Activated CD4-positive, alpha-beta T cell treated with anti-CD3 and anti-CD28 coated beads, Interleukin-2, amount 50 U/mL, for 24 hours (primary cell): Measurements from ENCODE around the gene PSMB3.
A peak's percentile ranks its signal among the peaks of the same experiment; 100 is the strongest.
"Not testable (repeated sequence)": the region's sequence is repeated elsewhere in the genome, so short reads cannot be mapped to it uniquely, and the experiment has no call there.

Source experiments
- DNase-seq, 2 donors: peaks; one replicate each; pipeline ENCODE4 v3.0.0-alpha.2; 2020; ENCODE audit warnings: low read depth in 1 of 2, low spot score in 1 of 2

The PSMB3 gene

GRCh38 chr17:38748892-38749222 lies 3.7 kb upstream of the PSMB3 start:
- no peak for DNase-seq

- no peak for DNase-seq
Observed at GRCh38 chr17:38749223-38750043, 3.1 kb upstream of the PSMB3 start.

- no peak for DNase-seq
Observed at GRCh38 chr17:38750044-38750311, 2.6 kb upstream of the PSMB3 start.

GRCh38 chr17:38750312-38751121 lies 2.0 kb upstream of the PSMB3 start:
- DNase-seq, result no peak

- DNase-seq, result no peak
Observed at GRCh38 chr17:38751144-38751807, 1.3 kb upstream of the PSMB3 start.

- DNase-seq, result peak; percentile 78 to 93
Observed at GRCh38 chr17:38751808-38752307, 683 bp upstream of the PSMB3 start.

GRCh38 chr17:38753071-38753506 lies 548 bp downstream of the PSMB3 start:
- DNase-seq, result no peak

GRCh38 chr17:38761612-38762011 lies 9.1 kb downstream of the PSMB3 start:
- DNase-seq, result no peak

- no peak for DNase-seq
Observed at GRCh38 chr17:38762231-38762630, 9.7 kb downstream of the PSMB3 start.

GRCh38 chr17:38766341-38766740 lies 13.8 kb downstream of the PSMB3 start:
- DNase-seq, result no peak

- no peak for DNase-seq
Observed at GRCh38 chr17:38768417-38768816, 15.9 kb downstream of the PSMB3 start.

GRCh38 chr17:38773258-38773657 lies 20.7 kb downstream of the PSMB3 start:
- no peak for DNase-seq

- DNase-seq, result no peak
Observed at GRCh38 chr17:38777641-38778250, 25.2 kb downstream of the PSMB3 start.

- no peak for DNase-seq
Observed at GRCh38 chr17:38779965-38780752, 27.6 kb downstream of the PSMB3 start.

GRCh38 chr17:38783227-38783626 lies 30.7 kb downstream of the PSMB3 start:
- no peak for DNase-seq

GRCh38 chr17:38786372-38786771 lies 33.8 kb downstream of the PSMB3 start:
- no peak for DNase-seq

- not testable (repeated sequence) for DNase-seq
Observed at GRCh38 chr17:38787999-38788398, 35.5 kb downstream of the PSMB3 start.

- no peak for DNase-seq
Observed at GRCh38 chr17:38789185-38789584, 36.6 kb downstream of the PSMB3 start.

GRCh38 chr17:38790148-38790707 lies 37.7 kb downstream of the PSMB3 start:
- DNase-seq, result not testable (repeated sequence)

- DNase-seq, result no peak
Observed at GRCh38 chr17:38791162-38791561, 38.6 kb downstream of the PSMB3 start.
